Activated CD8-positive, alpha-beta memory T cell treated with anti-CD3 and anti-CD28 coated beads for 36 hours (primary cell): ENCODE measurements around the gene NAB1. TPM values are rescaled to one million over a fixed set of nuclear protein-coding genes. Genes with fewer than 3 reads are reported as not detected.

Experiments used
- CTCF ChIA-PET: fragments of 350-600 bp; sonication (Branson Sonifier 250); formaldehyde crosslinking; loops from one replicate; lab custom pipeline; 2021; ENCODE audit warnings: antibody characterized with exemption; lab: Charles Lee
- POLR2A ChIA-PET: fragments of 350-600 bp; sonication (Branson Sonifier 250); formaldehyde crosslinking; loops from one replicate; lab custom pipeline; 2021; ENCODE audit warnings: antibody characterized with exemption; lab: Charles Lee
- total RNA-seq, 2 experiments: library from RNA; stranded (reverse); gene quantifications; one replicate each; pipeline ENCODE4 v1.2.3, GENCODE V29; 2021

NAB1 gene
- total RNA-seq, 2 experiments from 2014 or later = 30.1 to 32.7 TPM

GRCh38 chr2:190722061-190722759, 73.3 kb downstream of the NAB1 start:
- POLR2A ChIA-PET = interaction anchor here (1.1 to 1.7 kb wide), 5 partner anchors 27 to 44 kb away, joined by 3 to 11 read pairs (median 4); no protein-coding TSS in a partner anchor
- CTCF ChIA-PET = interaction anchor here (1.0 to 2.2 kb wide), 4 partner anchors 9 to 61 kb away, joined by 3 to 6 read pairs (median 4); no protein-coding TSS in a partner anchor

- ChIA-PET CTCF (interaction anchor here (1.0 to 2.2 kb wide), 4 partner anchors 9 to 60 kb away, joined by 3 to 6 read pairs (median 4); no protein-coding TSS in a partner anchor), POLR2A (interaction anchor here (1.2 to 1.7 kb wide), 3 partner anchors 28 to 44 kb away, joined by 3 to 11 read pairs (median 8); no protein-coding TSS in a partner anchor)
Observed at GRCh38 chr2:190722835-190723234, 74.0 kb downstream of the NAB1 start.

GRCh38 chr2:190723397-190724090, 74.7 kb downstream of the NAB1 start:
- ChIA-PET POLR2A (no interaction called here), CTCF (no interaction called here)

GRCh38 chr2:190726255-190726654, 77.4 kb downstream of the NAB1 start:
- CTCF ChIA-PET = interaction anchor here (0.9 kb wide), 1 partner anchor 79 kb away, joined by 3 read pairs; no protein-coding TSS in a partner anchor

GRCh38 chr2:190736355-190736754, 87.5 kb downstream of the NAB1 start:
- POLR2A ChIA-PET = no interaction called here
- CTCF ChIA-PET = no interaction called here

More at GRCh38 chr2:190726255-190726654, 77.4 kb downstream of the NAB1 start:
- POLR2A ChIA-PET = no interaction called here

- CTCF ChIA-PET = no interaction called here
- POLR2A ChIA-PET = no interaction called here
Observed at GRCh38 chr2:190740449-190740848, 91.6 kb downstream of the NAB1 start.

Other genes with a start within 250 kb of the NAB1 start
- 10 to 100 TPM; 55.9 to 58.7 TPM for gene MFSD6, start 240.7 kb upstream of the NAB1 start, total RNA-seq
- gene NEMP2, start 114.4 kb upstream of the NAB1 start, total RNA-seq = 10 to 100 TPM; 15.1 to 16.0 TPM
- 100 to 1,000 TPM; 213 to 223 TPM for gene GLS, start 231.7 kb downstream of the NAB1 start, total RNA-seq